Measurements from ENCODE around the gene RHOB. TPM values are rescaled to one million over a fixed set of nuclear protein-coding genes. Genes with fewer than 3 reads are reported as not detected.

RHOB gene
- total and polyA plus RNA-seq, 4 experiments from 2014 or later: 0.68 to 8.9 (median 4.4) TPM

DNA sequence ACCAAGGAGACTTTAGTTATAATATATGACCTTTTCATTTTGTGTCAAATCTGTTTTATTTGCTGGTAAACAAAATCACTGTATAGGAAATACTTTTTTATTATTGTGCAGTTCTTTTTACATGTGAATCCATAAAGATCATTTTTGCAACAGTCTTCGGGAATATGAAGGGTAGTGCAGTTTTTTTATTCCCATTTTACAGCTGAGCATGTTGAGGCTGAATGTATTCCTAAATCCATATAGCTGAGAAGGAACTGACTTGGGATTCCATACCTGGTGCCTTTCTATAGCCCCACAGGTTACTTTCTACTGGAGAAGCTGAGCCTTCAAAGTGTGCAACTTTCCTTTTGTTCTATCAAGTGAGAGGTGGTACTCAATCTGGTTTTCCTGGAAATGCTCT lies 29.6 kb downstream of the RHOB start:
- Mint-ChIP-seq H3K4me1 (no peaks in the 10 kb centered on the region), H3K4me3 (no peak overlapping the region), H3K27ac (no peak overlapping the region), H3K36me3 (no peaks in the 10 kb centered on the region), H3K27me3 (peaks cover 0 to 7% of the 10 kb centered on the region in 2 donors), H3K9me3 (no peaks in the 10 kb centered on the region)
- no peaks in the 10 kb centered on the region for H3K9me3 ChIP-seq (ENCODE audit: control insufficient read depth in 1 of 2, low read length in 2 of 2)
- ChIA-PET POLR2A (ENCODE audit: partially characterized antibody) (no interaction called here), CTCF (ENCODE audit: partially characterized antibody) (interaction anchor here (1.0 kb wide), 1 partner anchor 17 kb away, joined by 3 read pairs; no protein-coding TSS in a partner anchor)
- H3K4me1 ChIP-seq (ENCODE audit: insufficient read depth, low read length): no peaks in the 10 kb centered on the region
- H3K27me3 ChIP-seq (ENCODE audit: insufficient read depth, low read length): no peaks in the 10 kb centered on the region
- DNase-seq: no peak
- no peaks in the 10 kb centered on the region for H3K36me3 ChIP-seq (ENCODE audit: insufficient read depth, low read length)
- no peak overlapping the region for H3K4me3 ChIP-seq (ENCODE audit: low read length in 2 of 2)
- intact Hi-C loops (cut with micrococcal nuclease): no loop called here
- no peak overlapping the region for H3K27ac ChIP-seq (ENCODE audit: low read depth, low read length)

DNA sequence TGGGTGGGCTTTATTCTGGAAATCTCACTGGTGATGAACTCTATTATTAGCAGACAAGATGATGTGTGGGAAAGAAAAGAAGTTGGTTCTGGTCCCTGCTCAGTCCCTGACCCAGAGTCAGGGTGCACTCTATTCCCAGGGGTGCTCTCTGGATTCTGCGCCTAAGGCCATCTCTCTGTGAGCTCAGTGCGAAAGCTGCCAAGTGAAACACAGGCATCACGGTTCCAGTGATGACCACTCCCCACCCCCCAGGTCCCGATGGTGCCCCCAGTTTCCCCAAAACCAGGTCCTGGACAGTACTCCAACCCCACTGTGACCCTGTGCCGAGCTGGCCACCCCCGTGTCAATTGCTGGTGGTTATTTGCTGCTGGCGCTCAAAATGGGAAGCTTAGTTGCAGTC lies 30.1 kb downstream of the RHOB start:
- no peak overlapping the region for H3K27ac ChIP-seq (ENCODE audit: low read depth, low read length)
- H3K27ac Mint-ChIP-seq: no peak overlapping the region
- intact Hi-C loops (cut with micrococcal nuclease): no loop called here
- DNase-seq: no peak
- CTCF ChIA-PET (ENCODE audit: partially characterized antibody): interaction anchor here (1.0 kb wide), 1 partner anchor 17 kb away, joined by 3 read pairs; no protein-coding TSS in a partner anchor
- peaks cover 0 to 7% of the 10 kb centered on the region in 2 donors for H3K27me3 Mint-ChIP-seq
- no peaks in the 10 kb centered on the region for H3K4me1 ChIP-seq (ENCODE audit: insufficient read depth, low read length)
- no peaks in the 10 kb centered on the region for H3K4me1 Mint-ChIP-seq
- no peak overlapping the region for H3K4me3 ChIP-seq (ENCODE audit: low read length in 2 of 2)
- H3K9me3 Mint-ChIP-seq: no peaks in the 10 kb centered on the region
- H3K27me3 ChIP-seq (ENCODE audit: insufficient read depth, low read length): no peaks in the 10 kb centered on the region
- no peak overlapping the region for H3K4me3 Mint-ChIP-seq
- no peaks in the 10 kb centered on the region for H3K36me3 ChIP-seq (ENCODE audit: insufficient read depth, low read length)
- POLR2A ChIA-PET (ENCODE audit: partially characterized antibody): interaction anchor here (1.1 kb wide), 1 partner anchor 8 kb away, joined by 3 read pairs; no protein-coding TSS in a partner anchor
- no peaks in the 10 kb centered on the region for H3K36me3 Mint-ChIP-seq
- no peaks in the 10 kb centered on the region for H3K9me3 ChIP-seq (ENCODE audit: control insufficient read depth in 1 of 2, low read length in 2 of 2)

DNA sequence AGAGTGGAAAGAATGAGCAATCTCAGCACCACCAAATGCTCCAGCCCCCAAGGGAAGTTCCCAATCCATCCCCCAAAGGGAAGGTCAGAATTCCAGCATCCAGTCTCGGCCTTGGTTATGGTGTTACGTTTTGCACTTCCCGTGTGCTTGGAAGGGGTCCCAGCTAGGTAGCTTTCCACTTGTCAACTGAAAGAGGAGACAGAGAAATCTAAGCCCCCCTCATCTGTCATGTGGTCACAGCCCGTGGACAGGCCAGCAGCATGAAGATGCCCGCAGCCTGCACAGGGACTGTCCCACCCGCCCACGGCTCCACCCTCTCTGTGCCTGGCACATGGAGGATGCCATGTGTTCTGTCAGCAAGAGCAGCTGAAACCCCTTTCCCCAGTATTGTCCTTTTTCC lies 32.1 kb downstream of the RHOB start:
- peaks cover 1 to 7% of the 10 kb centered on the region in 2 donors for H3K27me3 Mint-ChIP-seq
- CTCF ChIA-PET (ENCODE audit: partially characterized antibody): no interaction called here
- H3K27ac Mint-ChIP-seq: no peak overlapping the region
- H3K9me3 Mint-ChIP-seq: no peaks in the 10 kb centered on the region
- Histone ChIP-seq H3K4me1 (ENCODE audit: insufficient read depth, low read length) (no peaks in the 10 kb centered on the region), H3K27me3 (ENCODE audit: insufficient read depth, low read length) (no peaks in the 10 kb centered on the region), H3K9me3 (ENCODE audit: control insufficient read depth in 1 of 2, low read length in 2 of 2) (no peaks in the 10 kb centered on the region), H3K36me3 (ENCODE audit: insufficient read depth, low read length) (no peaks in the 10 kb centered on the region), H3K27ac (ENCODE audit: low read depth, low read length) (no peak overlapping the region), H3K4me3 (ENCODE audit: low read length in 2 of 2) (no peak overlapping the region)
- intact Hi-C loops (cut with micrococcal nuclease): no loop called here
- POLR2A ChIA-PET (ENCODE audit: partially characterized antibody): no interaction called here
- H3K4me1 Mint-ChIP-seq: no peaks in the 10 kb centered on the region
- H3K36me3 Mint-ChIP-seq: no peaks in the 10 kb centered on the region
- DNase-seq: no peak
- H3K4me3 Mint-ChIP-seq: no peak overlapping the region

DNA sequence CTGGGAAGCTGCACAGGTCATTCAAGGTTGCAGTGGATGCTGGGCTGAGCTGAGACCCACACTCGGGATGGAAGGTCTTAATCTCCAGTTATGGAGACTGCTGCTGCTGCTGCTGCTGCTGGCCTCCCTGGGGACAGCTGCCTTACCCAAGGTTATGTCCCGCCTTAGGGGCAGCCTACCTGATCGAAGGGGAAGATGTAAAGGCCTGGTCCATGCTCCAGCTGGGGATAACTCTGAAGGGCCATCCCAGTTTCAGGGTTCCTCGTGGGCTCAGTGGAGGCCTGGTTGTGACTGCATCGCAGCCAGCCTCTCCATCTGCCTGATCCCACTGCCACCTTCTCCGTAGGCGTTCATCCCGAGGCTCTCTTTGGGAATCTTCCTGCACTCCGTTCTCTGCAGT lies 33.0 kb downstream of the RHOB start:
- H3K27me3 ChIP-seq (ENCODE audit: insufficient read depth, low read length): no peaks in the 10 kb centered on the region
- no peak overlapping the region for H3K4me3 ChIP-seq (ENCODE audit: low read length in 2 of 2)
- ChIA-PET POLR2A (ENCODE audit: partially characterized antibody) (no interaction called here), CTCF (ENCODE audit: partially characterized antibody) (no interaction called here)
- Mint-ChIP-seq H3K36me3 (no peaks in the 10 kb centered on the region), H3K9me3 (no peaks in the 10 kb centered on the region), H3K27me3 (peaks cover 1 to 7% of the 10 kb centered on the region in 2 donors), H3K4me1 (no peaks in the 10 kb centered on the region), H3K27ac (no peak overlapping the region), H3K4me3 (no peak overlapping the region)
- H3K36me3 ChIP-seq (ENCODE audit: insufficient read depth, low read length): no peaks in the 10 kb centered on the region
- DNase-seq: no peak
- intact Hi-C loops (cut with micrococcal nuclease): no loop called here
- H3K27ac ChIP-seq (ENCODE audit: low read depth, low read length): no peak overlapping the region
- H3K4me1 ChIP-seq (ENCODE audit: insufficient read depth, low read length): no peaks in the 10 kb centered on the region
- H3K9me3 ChIP-seq (ENCODE audit: control insufficient read depth in 1 of 2, low read length in 2 of 2): no peaks in the 10 kb centered on the region

- Histone ChIP-seq H3K27ac (ENCODE audit: low read depth, low read length) (no peak overlapping the region), H3K4me1 (ENCODE audit: insufficient read depth, low read length) (no peaks in the 10 kb centered on the region), H3K27me3 (ENCODE audit: insufficient read depth, low read length) (no peaks in the 10 kb centered on the region), H3K4me3 (ENCODE audit: low read length in 2 of 2) (no peak overlapping the region), H3K9me3 (ENCODE audit: control insufficient read depth in 1 of 2, low read length in 2 of 2) (no peaks in the 10 kb centered on the region), H3K36me3 (ENCODE audit: insufficient read depth, low read length) (no peaks in the 10 kb centered on the region)
- intact Hi-C loops (cut with micrococcal nuclease): no loop called here
- Mint-ChIP-seq H3K4me3 (no peak overlapping the region), H3K4me1 (no peaks in the 10 kb centered on the region), H3K27ac (no peak overlapping the region), H3K9me3 (no peaks in the 10 kb centered on the region), H3K27me3 (peaks cover 1 to 5% of the 10 kb centered on the region in 2 donors), H3K36me3 (no peaks in the 10 kb centered on the region)
- ChIA-PET POLR2A (ENCODE audit: partially characterized antibody) (no interaction called here), CTCF (ENCODE audit: partially characterized antibody) (no interaction called here)
- no peak for DNase-seq
These were observed 34.0 kb downstream of the RHOB start for GRCh38 chr2:20480913-20481312.

GRCh38 chr2:20481798-20482405 lies 35.0 kb downstream of the RHOB start:
- intact Hi-C loops (cut with micrococcal nuclease): no loop called here
- POLR2A ChIA-PET (ENCODE audit: partially characterized antibody): no interaction called here

DNA sequence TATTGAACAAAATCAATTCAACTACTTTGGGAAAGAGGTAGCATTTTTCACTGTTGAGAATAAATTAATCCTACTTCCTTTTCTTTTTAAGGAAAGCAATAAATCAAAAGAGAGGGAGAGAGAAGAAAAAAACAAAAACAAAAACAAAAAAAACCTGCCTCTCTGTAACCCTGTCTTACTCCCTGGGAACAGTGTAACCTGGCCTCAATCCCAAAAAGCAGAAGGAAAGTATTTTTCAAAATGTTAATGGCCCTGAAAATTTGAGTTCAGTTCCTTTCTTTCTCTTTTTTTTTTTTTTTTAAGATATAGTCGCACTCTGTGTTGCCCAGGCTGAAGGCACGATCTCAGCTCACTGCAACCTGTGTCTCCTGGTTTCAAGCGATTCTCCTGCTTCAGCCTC lies 35.9 kb downstream of the RHOB start:
- Histone ChIP-seq H3K9me3 (ENCODE audit: control insufficient read depth in 1 of 2, low read length in 2 of 2) (no peaks in the 10 kb centered on the region), H3K27me3 (ENCODE audit: insufficient read depth, low read length) (no peaks in the 10 kb centered on the region), H3K27ac (ENCODE audit: low read depth, low read length) (no peak overlapping the region), H3K36me3 (ENCODE audit: insufficient read depth, low read length) (no peaks in the 10 kb centered on the region), H3K4me1 (ENCODE audit: insufficient read depth, low read length) (no peaks in the 10 kb centered on the region), H3K4me3 (ENCODE audit: low read length in 2 of 2) (no peak overlapping the region)
- Mint-ChIP-seq H3K36me3 (no peaks in the 10 kb centered on the region), H3K4me1 (no peaks in the 10 kb centered on the region), H3K27me3 (peaks cover 1 to 5% of the 10 kb centered on the region in 2 donors), H3K9me3 (no peaks in the 10 kb centered on the region), H3K27ac (no peak overlapping the region), H3K4me3 (no peak overlapping the region)
- POLR2A ChIA-PET (ENCODE audit: partially characterized antibody): no interaction called here
- no peak for DNase-seq
- CTCF ChIA-PET (ENCODE audit: partially characterized antibody): no interaction called here
- intact Hi-C loops (cut with micrococcal nuclease): no loop called here

More at GRCh38 chr2:20481798-20482405, 35.0 kb downstream of the RHOB start:
- H3K9me3 Mint-ChIP-seq: no peaks in the 10 kb centered on the region
- Histone ChIP-seq H3K36me3 (ENCODE audit: insufficient read depth, low read length) (no peaks in the 10 kb centered on the region), H3K4me3 (ENCODE audit: low read length in 2 of 2) (no peak overlapping the region), H3K4me1 (ENCODE audit: insufficient read depth, low read length) (no peaks in the 10 kb centered on the region), H3K9me3 (ENCODE audit: control insufficient read depth in 1 of 2, low read length in 2 of 2) (no peaks in the 10 kb centered on the region), H3K27ac (ENCODE audit: low read depth, low read length) (no peak overlapping the region), H3K27me3 (ENCODE audit: insufficient read depth, low read length) (no peaks in the 10 kb centered on the region)
- no peaks in the 10 kb centered on the region for H3K36me3 Mint-ChIP-seq
- no peak overlapping the region for H3K4me3 Mint-ChIP-seq
- CTCF ChIA-PET (ENCODE audit: partially characterized antibody): no interaction called here
- peak overlapping the region in 1 of 7 donors; percentile 85 for H3K27ac Mint-ChIP-seq
- DNase-seq: no peak
- H3K4me1 Mint-ChIP-seq: no peaks in the 10 kb centered on the region
- peaks cover 1 to 5% of the 10 kb centered on the region in 2 donors for H3K27me3 Mint-ChIP-seq

All from CD4-positive, alpha-beta memory T cell (primary cell).